GM21360 (cell line): ENCODE results near the gene PAM.
"Not testable (repeated sequence)": the region's sequence is repeated elsewhere in the genome, so short reads cannot be mapped to it uniquely, and the experiment has no call there.

Source experiments
- ATAC-seq: cut with Tn5 transposase; IDR thresholded peaks from one replicate; pipeline ENCODE4 v1.9.1; 2021; ENCODE audit warnings: mild to moderate bottlenecking, moderate library complexity; ENCODE audit not compliant: unreplicated experiment

PAM gene

GRCh38 chr5:102975457-102976182 lies 220.5 kb downstream of the PAM start:
- ATAC-seq: no peak

GRCh38 chr5:102981957-102982635 lies 227.0 kb downstream of the PAM start:
- no peak for ATAC-seq

GRCh38 chr5:102986074-102986473 lies 231.0 kb downstream of the PAM start:
- no peak for ATAC-seq

GRCh38 chr5:102988459-102988858 lies 233.4 kb downstream of the PAM start:
- ATAC-seq: no peak

GRCh38 chr5:102991802-102992201 lies 236.7 kb downstream of the PAM start:
- ATAC-seq: no peak

DNA sequence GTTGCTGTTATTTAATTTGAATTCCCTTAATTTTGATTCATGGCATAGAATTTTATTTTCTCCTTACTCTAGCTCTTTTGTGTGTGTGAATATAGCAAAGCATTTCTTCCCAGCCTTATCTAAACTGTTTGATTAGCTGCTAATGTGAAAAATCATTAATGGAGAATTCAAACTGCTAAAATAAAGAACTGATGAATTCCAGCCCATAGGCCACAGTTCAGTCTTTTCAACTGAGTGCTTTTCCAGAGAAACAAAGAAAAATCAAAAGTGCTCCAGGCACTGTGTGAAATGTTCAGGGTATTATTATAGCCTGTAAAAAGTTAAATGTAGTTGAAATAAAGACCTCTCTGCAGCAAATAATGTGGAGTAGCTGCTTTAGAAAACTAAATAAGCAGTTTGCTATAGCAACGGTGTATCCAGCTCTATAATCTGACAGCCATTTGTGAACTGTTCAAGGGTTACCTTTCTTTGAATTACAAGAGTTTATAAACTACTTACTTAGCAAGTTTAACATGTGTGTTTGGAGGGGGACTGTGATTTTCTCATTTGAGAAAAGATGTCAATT lies 241.0 kb downstream of the PAM start:
- no peak for ATAC-seq

DNA sequence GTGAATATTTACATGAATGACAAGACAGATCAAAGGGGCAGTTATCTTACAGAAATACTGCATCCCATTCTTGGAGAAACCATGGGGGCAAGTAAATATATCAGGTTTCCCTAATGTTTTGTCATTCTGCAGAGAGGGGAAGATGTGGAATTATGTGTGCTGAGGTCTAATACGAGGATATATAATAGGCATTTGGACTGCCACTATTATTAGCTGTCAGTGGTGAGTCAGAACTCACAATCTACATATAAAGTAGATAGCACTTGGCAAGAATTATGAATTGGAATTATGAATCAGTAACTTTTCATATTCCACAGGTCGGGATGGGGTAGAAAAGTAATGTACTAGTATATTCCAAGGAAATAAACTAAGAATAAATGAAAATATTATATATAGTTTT lies 243.1 kb downstream of the PAM start:
- no peak for ATAC-seq

DNA sequence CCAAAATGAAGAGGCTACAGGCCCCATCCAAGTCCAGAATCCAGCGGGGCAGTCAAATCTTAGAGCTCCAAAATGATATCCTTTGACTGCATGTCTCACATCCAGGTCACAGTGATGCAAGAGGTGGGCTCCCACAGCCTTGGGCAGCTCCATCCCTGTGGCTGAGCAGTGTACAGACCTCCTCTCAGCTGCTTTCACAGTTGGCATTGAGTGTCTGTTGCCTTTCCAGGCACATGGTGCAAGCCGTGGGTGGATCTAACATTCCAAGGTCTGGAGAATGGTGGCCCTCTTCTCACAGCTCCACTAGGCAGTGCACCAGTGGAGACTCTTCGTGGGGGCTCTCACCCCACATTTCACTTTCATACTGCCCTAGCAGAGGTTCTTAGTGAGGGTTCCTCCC lies 244.1 kb downstream of the PAM start:
- ATAC-seq: no peak

DNA sequence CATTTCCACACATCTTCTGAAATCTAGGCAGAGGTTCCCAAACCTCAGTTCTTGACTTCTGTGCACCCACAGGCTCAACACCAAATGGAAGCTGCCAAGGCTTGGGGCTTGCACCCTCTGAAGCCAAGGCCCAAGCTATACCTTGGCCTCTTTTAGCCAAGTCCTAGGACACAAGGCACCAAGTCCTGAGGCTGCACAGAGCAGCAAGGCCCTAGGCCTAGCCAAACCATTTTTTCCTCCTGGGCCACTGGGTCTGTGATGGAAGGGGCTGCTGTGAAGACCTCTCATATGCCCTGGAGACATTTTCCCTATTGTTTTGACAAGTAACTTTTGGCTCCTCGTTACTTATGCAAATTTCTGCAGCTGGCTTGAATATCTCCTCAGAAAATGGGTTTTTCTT lies 244.5 kb downstream of the PAM start:
- not testable (repeated sequence) for ATAC-seq

DNA sequence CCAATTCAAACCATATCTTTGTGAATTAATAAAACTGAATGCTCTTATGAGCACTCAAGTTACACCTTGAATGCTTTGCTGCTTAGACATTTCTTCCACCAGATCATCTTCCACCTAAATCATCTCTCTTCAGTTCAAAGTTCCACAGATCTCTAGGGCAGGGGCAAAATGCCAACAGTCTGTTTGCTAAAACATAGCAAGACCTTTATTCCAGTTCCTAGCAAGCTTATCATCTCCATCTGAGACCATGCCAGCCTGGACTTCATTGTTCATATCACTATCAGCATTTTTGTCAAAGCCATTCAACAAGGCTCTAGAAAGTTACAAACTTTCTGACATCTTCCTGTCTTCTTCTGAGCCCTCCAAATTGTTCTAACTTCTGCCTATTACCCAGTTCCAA lies 245.0 kb downstream of the PAM start:
- no peak for ATAC-seq

GRCh38 chr5:103003872-103004271 lies 248.8 kb downstream of the PAM start:
- no peak for ATAC-seq

GRCh38 chr5:103005276-103005675 lies 250.2 kb downstream of the PAM start:
- no peak for ATAC-seq

- ATAC-seq: no peak
Measured at GRCh38 chr5:103006921-103007320, 251.8 kb downstream of the PAM start.

- no peak for ATAC-seq
Measured at GRCh38 chr5:103010168-103010567, 255.1 kb downstream of the PAM start.

DNA sequence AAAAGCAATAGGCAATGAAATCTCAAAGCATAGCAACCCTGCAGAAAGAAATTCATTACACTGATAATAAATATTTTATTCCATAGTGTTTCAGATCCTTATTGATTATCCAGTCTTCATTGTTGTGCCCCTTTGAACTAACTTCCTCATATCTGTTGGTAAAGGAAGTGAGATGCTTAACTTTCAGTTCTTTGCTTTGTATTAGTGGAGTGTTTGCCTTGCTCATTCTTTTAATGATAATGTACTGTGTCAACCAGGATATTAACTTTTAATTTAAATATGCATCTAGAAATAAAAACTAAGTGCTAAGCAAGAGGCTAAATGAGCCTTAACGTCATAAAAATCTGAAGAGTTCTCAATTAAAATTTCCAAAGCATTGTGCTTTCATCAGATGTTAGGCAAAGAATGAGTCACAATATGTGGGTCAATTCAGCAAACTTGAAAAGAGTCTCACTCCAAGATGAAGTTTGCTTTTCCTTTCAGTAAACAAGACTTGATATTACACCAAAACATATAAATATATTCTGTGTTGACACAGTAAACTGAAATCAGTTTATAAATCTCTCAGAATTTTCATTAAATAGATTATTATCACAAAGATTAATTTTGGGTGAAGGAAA lies 258.9 kb downstream of the PAM start:
- no peak for ATAC-seq

- ATAC-seq: no peak
Measured at GRCh38 chr5:103014983-103015382, 259.9 kb downstream of the PAM start.

DNA sequence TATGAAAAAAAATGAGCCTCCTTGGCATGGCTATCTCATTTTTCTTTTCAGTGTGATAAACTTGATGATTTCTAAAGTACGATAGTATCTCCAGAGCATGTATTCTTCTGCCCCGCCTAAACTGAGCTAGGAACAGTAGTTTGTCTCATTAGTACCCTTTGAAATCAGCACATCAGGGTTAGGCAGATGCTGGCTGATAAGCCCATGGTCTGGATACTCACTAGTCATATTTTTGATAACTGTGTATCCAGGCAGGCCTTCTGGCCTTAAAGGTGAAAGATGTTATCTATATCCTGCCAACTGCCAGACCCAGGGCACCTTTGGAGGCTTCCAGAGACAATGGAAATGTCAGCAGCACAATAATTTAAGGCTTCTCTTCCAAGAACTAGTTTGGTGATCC lies 261.1 kb downstream of the PAM start:
- ATAC-seq: no peak

DNA sequence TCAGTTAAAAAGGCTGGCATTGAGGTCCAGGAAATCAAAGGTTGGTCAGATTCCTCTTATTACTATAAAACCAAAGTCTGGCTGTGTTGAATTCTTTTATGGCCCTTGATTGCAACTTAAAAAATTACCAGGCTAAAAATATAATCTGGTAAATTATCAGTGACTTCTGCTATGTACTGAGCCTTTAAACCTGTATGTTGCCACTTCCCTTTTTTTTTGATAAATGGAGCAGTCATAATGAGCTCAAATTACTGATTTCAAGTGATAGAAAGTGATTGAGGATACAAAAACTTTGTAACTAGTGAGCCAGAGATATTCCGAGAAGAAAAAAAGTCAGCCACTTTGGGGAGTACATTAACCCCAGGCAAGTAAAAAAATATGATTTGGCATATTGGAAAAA lies 264.7 kb downstream of the PAM start:
- ATAC-seq: no peak

DNA sequence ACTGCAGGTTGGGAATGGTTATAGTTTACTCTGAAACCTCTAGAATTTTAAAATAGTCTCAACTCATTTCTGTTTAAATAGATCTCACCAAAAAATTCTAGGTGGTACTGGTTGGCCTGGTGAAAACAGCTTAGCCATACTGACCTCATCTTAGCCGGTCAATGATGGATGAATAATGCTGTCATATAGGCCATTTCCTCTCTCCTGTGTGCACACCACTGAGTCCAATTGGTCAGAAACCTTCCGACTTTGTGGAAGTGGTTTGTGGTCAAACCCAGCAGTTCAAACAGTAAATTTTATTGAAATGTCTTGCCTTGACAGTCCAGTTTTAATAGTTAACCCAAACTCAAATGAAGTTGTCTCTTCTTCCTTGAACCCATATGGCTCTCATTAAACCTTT lies 266.2 kb downstream of the PAM start:
- no peak for ATAC-seq

- ATAC-seq: no peak
Measured at GRCh38 chr5:103027267-103027666, 272.2 kb downstream of the PAM start.

GRCh38 chr5:103031607-103032006 lies 276.5 kb downstream of the PAM start:
- no peak for ATAC-seq

DNA sequence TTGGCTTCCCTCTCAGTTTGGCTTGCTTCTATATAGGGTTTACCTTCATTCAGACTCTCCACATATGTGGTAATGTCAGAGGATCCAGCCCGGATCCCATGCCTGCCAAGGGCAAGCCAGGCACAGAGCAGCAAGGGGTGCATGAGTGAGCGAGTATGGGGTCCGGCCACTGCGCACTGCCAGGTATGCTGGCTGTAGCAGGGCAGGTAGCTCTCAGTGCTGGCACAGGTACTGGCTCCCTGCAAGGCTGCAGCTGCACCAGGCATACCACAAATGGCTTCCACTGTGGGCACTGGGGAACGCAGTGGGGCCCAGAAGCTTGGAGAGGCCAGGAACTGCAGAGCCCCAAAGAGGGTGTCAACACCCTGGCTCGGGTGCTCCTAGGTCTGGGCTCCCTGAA lies 278.6 kb downstream of the PAM start:
- ATAC-seq: no peak
